ENCODE data around the gene SERPIND1. TPM values are rescaled to one million over a fixed set of nuclear protein-coding genes. Genes with fewer than 3 reads are reported as not detected.

SERPIND1 gene
- total and polyA plus RNA-seq, 5 donors from 2014 or later: 0.10 to 0.29 TPM; not detected in 3

DNA sequence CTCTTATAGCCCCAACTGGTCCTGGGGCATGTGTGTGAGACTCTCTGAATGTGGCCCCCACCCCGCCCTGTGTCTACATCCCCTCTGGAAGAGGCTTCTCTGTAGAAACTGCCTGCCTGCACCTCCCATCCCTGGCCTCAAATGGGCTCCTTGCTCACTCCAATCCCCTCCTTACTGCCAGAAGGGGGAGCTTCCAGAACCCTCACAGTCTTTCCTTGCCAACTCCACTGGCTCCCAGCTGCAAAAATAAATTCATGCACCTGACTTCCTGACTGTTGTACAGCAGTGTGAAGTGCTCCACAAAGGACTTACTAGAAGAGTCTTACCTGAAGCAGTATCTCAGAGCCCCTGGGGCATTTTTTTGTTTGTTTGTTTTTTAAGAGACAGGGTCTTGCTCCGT, 15.2 kb upstream of the SERPIND1 start:
- Histone ChIP-seq H3K36me3 (ENCODE audit: control insufficient read depth, insufficient read depth, low read length) (peaks cover 43% of the 10 kb centered on the region), H3K27ac (ENCODE audit: insufficient read depth, low read length, poor library complexity, severe bottlenecking) (no peak overlapping the region), H3K9me3 (ENCODE audit: control insufficient read depth in 2 of 2, low read length in 2 of 2) (no peaks in the 10 kb centered on the region), H3K4me1 (ENCODE audit: control insufficient read depth, insufficient read depth, low read length, poor library complexity, severe bottlenecking) (no peaks in the 10 kb centered on the region), H3K27me3 (ENCODE audit: control insufficient read depth, insufficient read depth, low read length) (no peaks in the 10 kb centered on the region), H3K4me3 (ENCODE audit: low read depth, low read length) (no peak overlapping the region)
- peaks cover 0 to 3% (median 0%) of the 10 kb centered on the region in 4 donors for H3K4me1 Mint-ChIP-seq
- DNase-seq (no peak), ATAC-seq (ENCODE audit: low read depth in 2 of 2) (no peak)
- no peak overlapping the region for H3K4me3 Mint-ChIP-seq
- no peaks in the 10 kb centered on the region for H3K27me3 Mint-ChIP-seq
- H3K9me3 Mint-ChIP-seq: no peaks in the 10 kb centered on the region
- peaks cover 40% of the 10 kb centered on the region for H3K36me3 Mint-ChIP-seq
- peak overlapping the region in 1 of 3 donors; percentile 27 for H3K27ac Mint-ChIP-seq

GRCh38 chr22:20760084-20760483, 13.8 kb upstream of the SERPIND1 start:
- Mint-ChIP-seq H3K9me3 (no peaks in the 10 kb centered on the region), H3K4me1 (peaks cover 0 to 2% (median 0%) of the 10 kb centered on the region in 4 donors), H3K27ac (no peak overlapping the region), H3K4me3 (no peak overlapping the region), H3K27me3 (no peaks in the 10 kb centered on the region), H3K36me3 (peaks cover 46% of the 10 kb centered on the region)
- Histone ChIP-seq H3K4me1 (ENCODE audit: control insufficient read depth, insufficient read depth, low read length, poor library complexity, severe bottlenecking) (no peaks in the 10 kb centered on the region), H3K9me3 (ENCODE audit: control insufficient read depth in 2 of 2, low read length in 2 of 2) (no peaks in the 10 kb centered on the region), H3K4me3 (ENCODE audit: low read depth, low read length) (no peak overlapping the region), H3K36me3 (ENCODE audit: control insufficient read depth, insufficient read depth, low read length) (peaks cover 51% of the 10 kb centered on the region), H3K27ac (ENCODE audit: insufficient read depth, low read length, poor library complexity, severe bottlenecking) (no peak overlapping the region), H3K27me3 (ENCODE audit: control insufficient read depth, insufficient read depth, low read length) (no peaks in the 10 kb centered on the region)
- no peak for ATAC-seq (ENCODE audit: low read depth in 2 of 2)
- DNase-seq: no peak

DNA sequence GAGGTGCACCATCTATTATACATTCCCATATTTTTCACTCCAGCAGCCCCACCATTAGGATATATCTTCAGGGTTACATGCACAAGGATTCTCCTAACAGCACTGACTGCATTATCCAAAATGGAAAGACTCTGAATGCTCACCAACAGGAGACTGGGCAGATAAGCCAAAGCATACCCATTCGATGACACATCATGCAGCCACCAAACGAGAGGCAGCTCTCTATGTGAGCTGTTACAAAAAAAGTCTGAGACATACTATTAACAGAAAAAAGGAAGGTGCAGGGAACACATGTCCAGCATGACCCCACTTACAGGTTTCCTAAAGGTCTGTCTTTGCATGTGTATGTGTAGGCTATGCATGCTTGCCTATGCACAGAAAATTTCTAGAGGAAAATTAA, 12.4 kb upstream of the SERPIND1 start:
- H3K27ac Mint-ChIP-seq: no peak overlapping the region
- ATAC-seq (ENCODE audit: low read depth in 2 of 2) (no peak), DNase-seq (no peak)
- H3K27me3 Mint-ChIP-seq: no peaks in the 10 kb centered on the region
- Histone ChIP-seq H3K4me1 (ENCODE audit: control insufficient read depth, insufficient read depth, low read length, poor library complexity, severe bottlenecking) (no peaks in the 10 kb centered on the region), H3K9me3 (ENCODE audit: control insufficient read depth in 2 of 2, low read length in 2 of 2) (no peaks in the 10 kb centered on the region), H3K27me3 (ENCODE audit: control insufficient read depth, insufficient read depth, low read length) (no peaks in the 10 kb centered on the region), H3K27ac (ENCODE audit: insufficient read depth, low read length, poor library complexity, severe bottlenecking) (no peak overlapping the region), H3K4me3 (ENCODE audit: low read depth, low read length) (no peak overlapping the region), H3K36me3 (ENCODE audit: control insufficient read depth, insufficient read depth, low read length) (peaks cover 63% of the 10 kb centered on the region)
- H3K4me1 Mint-ChIP-seq: peaks cover 0 to 2% (median 0%) of the 10 kb centered on the region in 4 donors
- H3K4me3 Mint-ChIP-seq: no peak overlapping the region
- H3K36me3 Mint-ChIP-seq: peaks cover 53% of the 10 kb centered on the region
- H3K9me3 Mint-ChIP-seq: no peaks in the 10 kb centered on the region

DNA sequence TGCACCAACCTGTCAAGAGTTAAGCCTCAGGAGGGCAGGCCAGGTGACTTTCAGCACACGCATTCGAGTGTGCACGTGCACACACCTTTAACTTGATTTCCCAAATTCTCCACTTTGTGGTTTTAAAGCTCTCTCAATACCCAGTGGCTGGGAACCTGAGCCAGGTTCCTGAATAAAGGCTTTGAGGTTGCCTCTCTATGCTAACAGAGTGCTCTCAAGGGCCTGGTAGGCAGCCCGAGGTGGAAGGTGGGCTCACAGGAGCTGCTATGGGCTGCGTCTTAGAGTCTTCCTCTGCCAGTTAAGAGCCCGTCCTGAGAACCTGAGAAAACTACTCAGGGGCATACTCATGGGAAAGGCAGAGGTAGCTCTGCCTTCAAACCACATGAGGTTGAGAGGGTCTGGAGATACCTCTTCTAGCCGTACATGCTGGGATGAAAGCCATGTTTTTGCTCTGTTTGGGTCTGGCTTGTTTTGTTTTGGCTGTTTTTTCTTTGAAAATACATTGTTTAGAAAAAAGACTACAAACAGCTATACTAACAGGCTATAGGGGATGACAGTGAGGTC, 11.6 kb upstream of the SERPIND1 start:
- Histone ChIP-seq H3K9me3 (ENCODE audit: control insufficient read depth in 2 of 2, low read length in 2 of 2) (no peaks in the 10 kb centered on the region), H3K27me3 (ENCODE audit: control insufficient read depth, insufficient read depth, low read length) (no peaks in the 10 kb centered on the region), H3K27ac (ENCODE audit: insufficient read depth, low read length, poor library complexity, severe bottlenecking) (no peak overlapping the region), H3K4me1 (ENCODE audit: control insufficient read depth, insufficient read depth, low read length, poor library complexity, severe bottlenecking) (no peaks in the 10 kb centered on the region), H3K36me3 (ENCODE audit: control insufficient read depth, insufficient read depth, low read length) (peaks cover 64% of the 10 kb centered on the region), H3K4me3 (ENCODE audit: low read depth, low read length) (no peak overlapping the region)
- H3K27me3 Mint-ChIP-seq: no peaks in the 10 kb centered on the region
- peaks cover 0 to 2% (median 0%) of the 10 kb centered on the region in 4 donors for H3K4me1 Mint-ChIP-seq
- no peaks in the 10 kb centered on the region for H3K9me3 Mint-ChIP-seq
- H3K27ac Mint-ChIP-seq: no peak overlapping the region
- peaks cover 48% of the 10 kb centered on the region for H3K36me3 Mint-ChIP-seq
- no peak overlapping the region for H3K4me3 Mint-ChIP-seq
- no peak for ATAC-seq (ENCODE audit: low read depth in 2 of 2)
- no peak for DNase-seq

- H3K36me3 ChIP-seq (ENCODE audit: control insufficient read depth, insufficient read depth, low read length): peaks cover 58% of the 10 kb centered on the region
- H3K27ac ChIP-seq (ENCODE audit: insufficient read depth, low read length, poor library complexity, severe bottlenecking): no peak overlapping the region
- Mint-ChIP-seq H3K27ac (peak overlapping the region in 2 of 3 donors; percentile 36 to 65), H3K9me3 (no peaks in the 10 kb centered on the region), H3K27me3 (no peaks in the 10 kb centered on the region), H3K36me3 (peaks cover 43% of the 10 kb centered on the region), H3K4me3 (no peak overlapping the region), H3K4me1 (peaks cover 0 to 5% (median 3%) of the 10 kb centered on the region in 4 donors)
- ATAC-seq (ENCODE audit: low read depth in 2 of 2) (no peak), DNase-seq (no peak)
- no peaks in the 10 kb centered on the region for H3K9me3 ChIP-seq (ENCODE audit: control insufficient read depth in 2 of 2, low read length in 2 of 2)
- H3K27me3 ChIP-seq (ENCODE audit: control insufficient read depth, insufficient read depth, low read length): no peaks in the 10 kb centered on the region
- H3K4me1 ChIP-seq (ENCODE audit: control insufficient read depth, insufficient read depth, low read length, poor library complexity, severe bottlenecking): no peaks in the 10 kb centered on the region
- no peak overlapping the region for H3K4me3 ChIP-seq (ENCODE audit: low read depth, low read length)
Observed at GRCh38 chr22:20763630-20764470, 10.1 kb upstream of the SERPIND1 start.

GRCh38 chr22:20764471-20764720, 9.5 kb upstream of the SERPIND1 start:
- peaks cover 62% of the 10 kb centered on the region for H3K36me3 ChIP-seq (ENCODE audit: control insufficient read depth, insufficient read depth, low read length)
- H3K27me3 ChIP-seq (ENCODE audit: control insufficient read depth, insufficient read depth, low read length): no peaks in the 10 kb centered on the region
- H3K27ac ChIP-seq (ENCODE audit: insufficient read depth, low read length, poor library complexity, severe bottlenecking): no peak overlapping the region
- peak overlapping the region in 1 of 3 donors; percentile 65 for H3K27ac Mint-ChIP-seq
- H3K9me3 Mint-ChIP-seq: no peaks in the 10 kb centered on the region
- ATAC-seq (ENCODE audit: low read depth in 2 of 2) (no peak), DNase-seq (no peak)
- H3K36me3 Mint-ChIP-seq: peaks cover 43% of the 10 kb centered on the region
- H3K4me1 Mint-ChIP-seq: peaks cover 0 to 7% (median 3%) of the 10 kb centered on the region in 4 donors
- no peaks in the 10 kb centered on the region for H3K9me3 ChIP-seq (ENCODE audit: control insufficient read depth in 2 of 2, low read length in 2 of 2)
- H3K4me3 Mint-ChIP-seq: no peak overlapping the region
- H3K4me1 ChIP-seq (ENCODE audit: control insufficient read depth, insufficient read depth, low read length, poor library complexity, severe bottlenecking): no peaks in the 10 kb centered on the region
- H3K4me3 ChIP-seq (ENCODE audit: low read depth, low read length): no peak overlapping the region
- no peaks in the 10 kb centered on the region for H3K27me3 Mint-ChIP-seq

DNA sequence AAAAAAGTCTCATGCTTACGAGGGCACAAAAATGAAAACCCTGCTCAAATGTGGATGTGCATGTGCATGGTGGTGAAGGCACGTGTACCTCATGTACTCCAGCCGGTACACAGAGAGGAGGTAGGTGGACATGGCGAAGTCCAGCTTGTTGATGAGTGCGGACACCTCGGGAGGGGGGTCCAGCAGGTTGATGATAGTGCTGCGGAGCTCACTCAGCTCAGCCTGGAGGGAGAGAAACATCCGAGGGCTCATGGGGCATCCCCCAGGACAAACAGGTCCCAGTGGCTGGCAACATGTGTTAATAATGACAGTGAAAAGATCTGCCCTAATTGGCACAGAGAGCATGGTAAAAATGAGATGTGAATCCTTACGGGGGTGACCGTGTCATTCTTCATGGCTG, 9.2 kb upstream of the SERPIND1 start:
- ATAC-seq (ENCODE audit: low read depth in 2 of 2) (no peak), DNase-seq (no peak)
- no peaks in the 10 kb centered on the region for H3K27me3 ChIP-seq (ENCODE audit: control insufficient read depth, insufficient read depth, low read length)
- H3K4me3 ChIP-seq (ENCODE audit: low read depth, low read length): no peak overlapping the region
- H3K9me3 Mint-ChIP-seq: no peaks in the 10 kb centered on the region
- no peak overlapping the region for H3K4me3 Mint-ChIP-seq
- no peaks in the 10 kb centered on the region for H3K27me3 Mint-ChIP-seq
- no peaks in the 10 kb centered on the region for H3K9me3 ChIP-seq (ENCODE audit: control insufficient read depth in 2 of 2, low read length in 2 of 2)
- peaks cover 63% of the 10 kb centered on the region for H3K36me3 ChIP-seq (ENCODE audit: control insufficient read depth, insufficient read depth, low read length)
- H3K36me3 Mint-ChIP-seq: peaks cover 43% of the 10 kb centered on the region
- no peak overlapping the region for H3K27ac ChIP-seq (ENCODE audit: insufficient read depth, low read length, poor library complexity, severe bottlenecking)
- no peaks in the 10 kb centered on the region for H3K4me1 ChIP-seq (ENCODE audit: control insufficient read depth, insufficient read depth, low read length, poor library complexity, severe bottlenecking)
- peaks cover 0 to 7% (median 3%) of the 10 kb centered on the region in 4 donors for H3K4me1 Mint-ChIP-seq
- peak overlapping the region in 1 of 3 donors; percentile 65 for H3K27ac Mint-ChIP-seq

DNA sequence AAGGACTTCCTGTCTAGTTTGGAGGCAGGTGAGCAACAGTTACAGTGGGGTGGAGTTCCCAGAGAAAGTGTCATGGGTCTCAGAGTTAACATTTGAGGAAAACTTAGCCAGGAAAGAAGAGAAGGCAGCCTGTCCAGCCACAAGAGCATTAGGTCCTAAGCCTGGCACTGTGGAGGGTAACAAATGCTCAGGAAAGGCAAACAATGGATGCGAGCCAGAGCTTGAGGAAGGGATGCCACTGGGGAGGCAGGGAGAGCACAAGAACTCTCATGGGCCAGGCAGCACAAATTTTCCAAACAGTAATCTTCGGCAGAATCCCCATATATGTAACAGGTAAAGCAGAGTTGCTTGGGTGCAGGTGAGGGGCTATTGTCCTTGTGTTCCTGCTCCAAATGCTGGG, 8.0 kb upstream of the SERPIND1 start:
- H3K27ac Mint-ChIP-seq: no peak overlapping the region
- no peak overlapping the region for H3K4me3 Mint-ChIP-seq
- Histone ChIP-seq H3K4me3 (ENCODE audit: low read depth, low read length) (no peak overlapping the region), H3K27me3 (ENCODE audit: control insufficient read depth, insufficient read depth, low read length) (no peaks in the 10 kb centered on the region), H3K36me3 (ENCODE audit: control insufficient read depth, insufficient read depth, low read length) (peaks cover 55% of the 10 kb centered on the region), H3K27ac (ENCODE audit: insufficient read depth, low read length, poor library complexity, severe bottlenecking) (no peak overlapping the region), H3K9me3 (ENCODE audit: control insufficient read depth in 2 of 2, low read length in 2 of 2) (no peaks in the 10 kb centered on the region), H3K4me1 (ENCODE audit: control insufficient read depth, insufficient read depth, low read length, poor library complexity, severe bottlenecking) (no peaks in the 10 kb centered on the region)
- no peaks in the 10 kb centered on the region for H3K27me3 Mint-ChIP-seq
- H3K36me3 Mint-ChIP-seq: peaks cover 38% of the 10 kb centered on the region
- H3K9me3 Mint-ChIP-seq: no peaks in the 10 kb centered on the region
- DNase-seq (no peak), ATAC-seq (ENCODE audit: low read depth in 2 of 2) (no peak)
- peaks cover 0 to 7% (median 3%) of the 10 kb centered on the region in 4 donors for H3K4me1 Mint-ChIP-seq

Data from CD4-positive, CD25-positive, alpha-beta regulatory T cell (primary cell).